Activated CD4-positive, alpha-beta T cell treated with anti-CD3 and anti-CD28 coated beads, Interleukin-2, Interleukin-4, amounts not matched to agents 100 ng/mL and 50 ng/mL, durations not matched to agents 16 hours and 8 hours (primary cell): ENCODE data around the gene SETD3.
A peak's percentile ranks its signal among the peaks of the same experiment; 100 is the strongest.

Experiments used
- DNase-seq: peaks from one replicate; pipeline ENCODE4 v3.0.0-alpha.2; 2020; ENCODE audit warnings: low spot score

The SETD3 gene

DNA sequence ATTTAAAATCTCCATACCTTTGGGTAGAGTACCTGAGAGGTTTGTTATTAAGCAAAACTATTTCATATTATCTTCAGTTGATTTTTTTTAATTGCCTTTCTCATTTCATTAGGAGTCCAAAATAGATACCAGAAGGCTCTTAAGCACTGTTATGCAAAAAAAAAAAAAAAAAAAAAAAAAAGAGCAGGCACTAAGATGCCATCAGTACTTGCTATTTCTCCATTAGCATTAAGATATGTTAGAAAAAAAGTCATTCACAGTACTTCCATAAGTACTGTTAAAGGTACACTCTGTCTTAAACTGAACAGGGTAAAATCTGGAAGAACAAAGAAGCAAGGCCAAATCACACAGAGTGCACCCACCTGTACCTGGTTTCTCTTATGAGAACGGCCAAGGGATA is 57.2 kb downstream of the SETD3 start:
- no peak for DNase-seq

DNA sequence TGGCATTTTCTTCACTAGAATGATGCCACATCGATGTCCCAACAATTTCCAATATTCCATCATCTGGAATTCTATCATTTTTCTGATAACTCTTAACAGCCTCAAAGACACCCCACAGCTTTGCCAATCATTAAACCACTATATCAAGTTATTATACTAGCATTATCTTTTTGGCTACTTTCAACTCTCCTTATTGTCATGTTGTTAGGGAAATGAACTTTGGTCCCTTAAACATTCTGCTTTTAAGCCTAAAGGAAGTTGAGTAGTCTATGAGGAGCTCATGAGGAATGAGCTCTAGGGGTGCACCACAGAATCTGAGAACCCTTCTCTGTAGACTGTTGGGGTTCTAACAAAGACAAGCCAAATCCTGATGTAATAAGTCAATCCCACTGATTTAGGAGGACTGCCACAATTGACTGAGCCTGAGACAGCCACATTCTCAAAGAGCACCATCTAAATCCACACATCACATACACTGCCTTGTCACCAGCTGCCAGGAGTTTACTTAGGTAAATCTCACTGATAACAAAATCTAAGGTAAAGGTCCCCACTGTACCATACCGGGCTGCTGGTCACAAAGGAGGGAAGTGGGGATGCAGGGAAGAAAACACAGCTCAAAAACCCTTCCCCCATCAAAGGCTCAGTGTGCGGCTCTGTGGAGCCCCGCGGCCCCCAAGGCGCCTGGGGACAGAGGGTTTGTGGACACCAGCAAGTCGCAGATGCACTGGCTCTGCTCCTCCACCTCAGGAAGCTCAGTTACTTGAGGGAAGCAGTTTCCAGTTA is 58.2 kb downstream of the SETD3 start:
- DNase-seq = no peak

GRCh38 chr14:99420711-99421110 is 59.9 kb downstream of the SETD3 start:
- DNase-seq = no peak

DNA sequence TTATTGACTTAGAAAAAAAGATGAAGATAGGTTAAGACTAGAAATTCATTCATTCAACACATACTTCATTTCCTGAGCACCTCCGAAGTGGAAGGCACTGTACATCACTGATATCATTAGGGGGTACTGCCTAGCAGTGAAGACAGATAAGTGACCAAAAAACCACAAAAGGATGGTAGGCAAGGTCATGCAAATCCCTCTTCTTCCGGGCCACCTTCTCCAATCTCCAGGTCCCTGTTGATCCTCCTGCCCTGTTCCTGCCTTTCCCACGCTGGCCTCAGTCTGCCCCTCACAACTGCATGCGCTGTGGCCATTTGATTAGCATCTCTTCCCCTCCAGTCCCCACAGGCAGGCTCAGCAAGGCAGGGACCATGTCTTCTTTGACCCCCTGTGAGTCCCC is 60.8 kb downstream of the SETD3 start:
- DNase-seq = no peak

DNA sequence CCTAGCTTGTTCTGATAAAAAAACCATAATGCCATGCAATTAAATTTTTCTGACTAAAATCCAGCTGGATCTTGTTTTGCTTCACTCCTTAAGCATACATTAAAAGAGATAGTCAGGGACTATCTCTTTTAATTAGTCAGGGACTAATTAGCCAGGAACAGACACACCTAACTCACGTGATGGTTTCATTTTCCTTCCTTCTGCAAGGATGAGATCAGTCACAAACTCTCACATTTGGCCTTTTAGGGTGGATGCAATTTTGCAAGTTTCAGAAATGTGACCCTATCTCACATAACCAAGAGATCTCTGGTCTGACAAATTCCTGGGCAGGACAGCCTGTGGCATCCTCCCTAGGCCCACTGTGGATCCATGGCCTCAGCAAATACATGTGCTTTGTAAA is 62.4 kb downstream of the SETD3 start:
- no peak for DNase-seq

DNA sequence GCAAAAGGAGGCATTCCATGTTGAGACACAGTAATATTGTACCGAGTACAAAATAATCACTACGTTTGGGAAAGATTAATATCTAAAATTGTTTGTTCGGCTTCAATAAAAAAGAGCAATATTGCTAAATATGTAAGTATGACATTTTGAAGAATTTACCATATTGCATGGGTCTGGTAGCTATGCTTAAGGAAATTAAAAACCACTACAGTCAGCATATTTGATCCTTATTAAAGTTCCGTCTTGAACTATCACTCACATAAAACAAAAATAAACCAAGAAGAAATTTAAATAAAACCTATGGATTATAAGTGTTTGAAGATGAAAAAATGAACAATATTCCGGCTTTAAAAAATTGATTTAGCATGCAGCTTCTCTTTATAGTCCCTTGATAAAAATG is 63.8 kb downstream of the SETD3 start:
- DNase-seq = no peak

GRCh38 chr14:99415496-99416281 is 65.0 kb downstream of the SETD3 start:
- DNase-seq = peak; percentile 83

GRCh38 chr14:99413911-99414310 is 66.7 kb downstream of the SETD3 start:
- no peak for DNase-seq

- no peak for DNase-seq
Measured at GRCh38 chr14:99413172-99413571, 67.5 kb downstream of the SETD3 start.

DNA sequence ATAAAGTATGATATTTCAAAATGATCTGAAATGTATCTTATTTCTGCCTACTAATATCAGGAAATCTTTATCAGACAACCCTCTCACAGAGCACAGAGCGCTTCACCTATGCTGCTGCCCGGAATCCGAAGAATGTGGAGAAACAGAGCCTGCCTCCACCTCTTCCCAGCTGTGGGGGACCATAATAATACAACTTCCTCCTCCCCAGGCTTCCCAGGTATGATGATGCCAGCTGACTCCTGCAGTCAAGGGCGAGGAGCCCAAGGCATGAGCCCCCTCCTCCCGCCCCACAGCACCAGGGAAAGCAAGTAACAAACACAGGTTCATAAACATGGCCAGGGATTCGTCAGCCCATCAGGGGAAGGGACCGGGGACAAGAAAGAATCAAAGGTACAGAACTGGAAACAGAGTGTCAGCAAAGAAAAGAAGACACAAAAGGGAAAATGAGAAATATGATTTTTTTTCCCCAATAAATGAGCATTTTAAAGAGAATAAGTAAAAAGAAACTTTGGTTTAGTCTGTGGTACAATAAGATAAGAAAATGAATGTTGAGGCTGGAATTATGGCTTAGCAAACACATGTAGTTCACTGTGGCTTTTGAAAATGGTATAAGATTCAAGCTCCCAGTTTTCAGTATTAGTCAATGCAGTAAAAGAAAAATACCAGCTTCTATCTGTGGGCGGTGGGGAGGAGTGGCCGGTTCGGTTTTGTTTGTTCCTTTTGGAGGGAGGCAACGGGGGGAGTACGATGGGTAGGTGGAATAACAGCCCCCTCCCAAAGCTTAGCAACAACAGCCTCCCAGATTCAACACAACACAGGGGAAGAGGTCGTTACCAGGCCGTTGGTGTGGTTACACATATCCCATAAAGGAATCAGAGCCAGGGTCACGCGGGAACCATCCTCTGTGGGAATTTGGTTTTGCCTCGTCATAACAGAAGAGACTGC is 68.3 kb downstream of the SETD3 start:
- DNase-seq = peak; percentile 40

DNA sequence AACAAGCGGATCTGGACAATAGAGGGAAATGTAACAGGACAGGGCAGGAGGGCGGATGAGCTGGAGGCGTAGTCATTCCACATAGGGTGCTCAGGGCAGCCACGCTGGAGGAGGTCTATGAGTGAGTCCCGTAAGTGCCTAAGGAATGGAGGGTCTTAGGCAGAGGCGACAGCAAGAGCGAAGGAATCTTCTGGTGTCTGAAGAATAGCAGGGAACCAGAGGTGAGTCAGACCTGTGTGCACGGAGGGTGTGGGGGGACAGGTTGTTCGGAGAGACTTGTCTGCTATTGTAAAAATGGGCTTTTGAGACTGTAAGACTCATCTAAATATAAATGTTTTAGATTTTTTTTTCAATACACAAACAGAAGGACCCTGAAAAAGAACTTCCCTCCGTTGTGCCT is 70.6 kb downstream of the SETD3 start:
- no peak for DNase-seq

GRCh38 chr14:99408971-99409289 is 71.7 kb downstream of the SETD3 start:
- DNase-seq = no peak

DNA sequence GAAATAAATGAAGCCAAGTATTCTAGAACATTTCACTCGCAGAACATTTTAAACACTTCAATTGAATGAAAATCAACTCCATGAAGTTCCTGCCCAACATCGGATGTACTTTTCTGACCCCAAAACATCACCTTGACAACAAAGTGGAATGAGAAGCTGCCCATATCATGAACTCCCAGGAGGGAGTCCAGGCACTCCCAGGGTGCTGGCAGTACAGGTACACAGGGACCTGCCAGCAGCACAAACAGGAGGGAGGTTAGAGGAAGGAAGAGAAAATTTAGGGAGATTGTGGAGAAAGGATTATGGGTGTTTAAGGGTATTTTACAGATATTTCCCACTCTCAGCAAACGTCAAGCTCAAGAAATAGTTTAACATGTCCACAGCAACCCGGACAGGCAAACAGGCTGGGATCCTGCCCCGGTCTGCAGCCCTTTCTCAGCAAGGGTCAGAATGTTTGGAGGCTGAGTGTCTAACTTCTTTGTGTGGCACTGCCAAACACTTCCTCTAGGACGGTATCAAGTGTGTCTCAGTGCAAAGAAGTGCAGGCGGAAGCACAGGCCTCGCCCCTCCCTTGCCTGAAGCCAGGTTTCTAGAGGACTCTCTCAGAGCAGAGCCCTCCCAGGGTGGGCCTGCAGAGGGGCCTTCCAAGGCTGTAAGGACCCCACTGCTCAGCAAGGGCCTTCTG is 72.2 kb downstream of the SETD3 start:
- no peak for DNase-seq

GRCh38 chr14:99407416-99407815 is 73.2 kb downstream of the SETD3 start:
- no peak for DNase-seq

GRCh38 chr14:99402950-99403349 is 77.7 kb downstream of the SETD3 start:
- no peak for DNase-seq

DNA sequence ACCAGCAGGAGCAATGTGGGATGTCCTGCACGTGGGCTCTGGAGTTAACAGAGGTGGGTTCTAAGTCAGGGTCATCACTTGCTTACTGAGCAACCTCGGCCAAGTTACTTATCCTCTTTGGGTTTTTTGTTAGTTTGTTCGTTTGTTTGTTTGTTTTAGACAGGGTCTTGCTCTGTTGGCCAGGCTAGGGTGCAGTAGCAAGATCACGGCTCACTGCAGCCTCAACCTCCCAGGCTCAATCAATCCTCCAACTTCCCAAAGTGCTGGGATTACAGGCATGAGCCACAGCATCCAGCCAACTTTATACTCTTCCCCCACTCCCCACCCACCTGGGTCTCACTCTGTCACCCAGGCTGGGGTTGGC is 78.4 kb downstream of the SETD3 start:
- no peak for DNase-seq

DNA sequence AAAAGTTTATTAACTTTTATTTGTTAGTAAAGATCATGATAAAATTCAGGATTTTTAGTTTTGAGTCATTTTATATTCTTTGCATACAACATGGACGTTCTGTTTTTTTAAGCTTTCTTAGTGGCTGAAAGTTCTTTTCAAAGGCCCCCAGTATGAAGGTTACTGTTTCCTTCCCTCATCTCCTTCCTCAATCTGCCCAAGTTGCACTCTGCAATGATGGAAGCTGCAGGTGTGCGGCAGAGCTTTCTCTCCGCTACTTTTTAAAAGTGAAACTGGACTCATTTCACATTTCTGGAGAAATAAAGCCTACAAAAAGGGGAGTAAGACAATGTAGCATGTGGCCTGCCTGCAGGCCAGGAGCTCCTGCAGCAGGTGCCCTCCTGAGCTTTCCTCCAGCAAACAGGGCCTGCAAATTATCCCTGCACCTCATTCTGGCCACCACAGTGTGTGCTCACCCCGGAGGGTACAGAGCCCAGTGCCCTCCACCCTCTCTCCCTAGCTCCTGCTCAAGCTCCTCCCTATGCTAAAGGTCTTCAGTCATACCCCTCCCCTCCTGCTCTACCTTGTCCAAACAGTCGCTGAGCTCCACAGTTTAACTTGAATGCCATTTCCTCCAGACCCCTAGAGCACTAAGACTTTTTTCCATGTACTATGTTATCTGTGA is 78.9 kb downstream of the SETD3 start:
- no peak for DNase-seq

DNA sequence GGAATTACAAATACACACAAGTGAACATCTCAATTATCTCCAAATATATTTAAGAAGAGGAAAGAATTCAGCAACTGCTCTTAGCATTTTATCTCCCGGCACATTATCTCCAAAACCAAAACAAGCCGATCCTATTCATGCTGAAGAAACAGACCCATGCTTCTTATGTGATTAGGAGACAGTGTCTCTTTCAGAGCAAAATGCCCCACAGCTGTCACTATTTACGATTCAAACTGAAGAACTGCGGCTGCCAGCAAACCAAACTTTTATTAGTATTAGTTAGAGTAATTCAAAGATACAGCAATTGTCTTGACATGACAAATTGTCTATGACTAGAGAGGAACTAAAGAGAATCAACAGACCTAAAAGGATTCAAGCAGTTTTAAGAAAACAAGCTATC is 79.4 kb downstream of the SETD3 start:
- DNase-seq = no peak

DNA sequence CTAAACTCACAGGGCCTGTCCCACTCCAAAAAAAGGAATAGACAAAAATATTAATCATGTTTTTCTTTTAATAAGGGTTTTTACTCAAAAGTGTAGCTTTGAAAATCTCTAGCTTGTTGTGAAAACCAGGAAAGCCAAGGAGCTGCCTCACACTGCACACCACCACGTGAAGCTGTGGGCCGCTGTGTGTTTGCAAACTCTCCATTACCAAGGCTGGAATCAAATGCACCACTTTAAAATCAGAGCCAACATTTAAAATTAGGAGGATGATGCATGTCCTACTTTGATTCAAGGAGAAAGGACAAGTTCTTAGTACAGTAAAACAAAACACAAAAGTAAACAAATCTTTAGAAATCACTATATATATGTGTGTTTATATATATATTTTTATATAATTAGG is 83.0 kb downstream of the SETD3 start:
- no peak for DNase-seq

- DNase-seq = peak; percentile 56
Measured at GRCh38 chr14:99395909-99396530, 84.6 kb downstream of the SETD3 start.

GRCh38 chr14:99394602-99395156 is 86.0 kb downstream of the SETD3 start:
- DNase-seq = no peak
